ENCODE measurements around the gene OR10Z1. TPM values are rescaled to one million over a fixed set of nuclear protein-coding genes. Genes with fewer than 3 reads are reported as not detected.

The OR10Z1 gene
- total RNA-seq, result not detected in 2 replicates

GRCh38 chr1:158604968-158605367, at the start of gene OR10Z1:
OR10Z1 (plus strand) TSS chr1:158605268; CDS start chr1:158606439, 1,171 bp downstream.
- intact Hi-C loops (cut with micrococcal nuclease), result no loop called here

GRCh38 chr1:158559696-158560095, 45.4 kb upstream of the OR10Z1 start:
- intact Hi-C loops (cut with micrococcal nuclease), result no loop called here

GRCh38 chr1:158563853-158564252, 41.2 kb upstream of the OR10Z1 start:
- intact Hi-C loops (cut with micrococcal nuclease), result no loop called here

GRCh38 chr1:158564608-158565007, 40.5 kb upstream of the OR10Z1 start:
- intact Hi-C loops (cut with micrococcal nuclease), result no loop called here

- intact Hi-C loops (cut with micrococcal nuclease), result no loop called here
Measured at GRCh38 chr1:158570480-158570879, 34.6 kb upstream of the OR10Z1 start, which contains the start of gene OR6P1. OR6P1 (minus strand) TSS chr1:158570580; CDS start chr1:158563604, 6,976 bp downstream.

- intact Hi-C loops (cut with micrococcal nuclease), result no loop called here
Measured at GRCh38 chr1:158572226-158572625, 32.8 kb upstream of the OR10Z1 start.

- intact Hi-C loops (cut with micrococcal nuclease), result no loop called here
Measured at GRCh38 chr1:158577561-158577960, 27.5 kb upstream of the OR10Z1 start.

GRCh38 chr1:158579733-158580132, 25.3 kb upstream of the OR10Z1 start, which contains the start of gene OR10X1:
OR10X1 (minus strand) TSS chr1:158579899; CDS start chr1:158579899, 0 bp downstream.
- intact Hi-C loops (cut with micrococcal nuclease), result no loop called here

- intact Hi-C loops (cut with micrococcal nuclease), result no loop called here
Measured at GRCh38 chr1:158583962-158584361, 21.1 kb upstream of the OR10Z1 start.

- intact Hi-C loops (cut with micrococcal nuclease), result no loop called here
Measured at GRCh38 chr1:158586942-158587341, 18.1 kb upstream of the OR10Z1 start.

GRCh38 chr1:158600735-158601134, 4.3 kb upstream of the OR10Z1 start:
- intact Hi-C loops (cut with micrococcal nuclease), result no loop called here

- intact Hi-C loops (cut with micrococcal nuclease), result no loop called here
Measured at GRCh38 chr1:158607296-158607695, 2.2 kb downstream of the OR10Z1 start.

GRCh38 chr1:158611916-158612315, 6.8 kb downstream of the OR10Z1 start:
- intact Hi-C loops (cut with micrococcal nuclease), result no loop called here

GRCh38 chr1:158613764-158614163, 8.7 kb downstream of the OR10Z1 start:
- intact Hi-C loops (cut with micrococcal nuclease), result no loop called here

- intact Hi-C loops (cut with micrococcal nuclease), result no loop called here
Measured at GRCh38 chr1:158638146-158638545, 33.1 kb downstream of the OR10Z1 start.

GRCh38 chr1:158638904-158639303, 33.8 kb downstream of the OR10Z1 start:
- intact Hi-C loops (cut with micrococcal nuclease), result no loop called here

- intact Hi-C loops (cut with micrococcal nuclease), result no loop called here
Measured at GRCh38 chr1:158644449-158644848, 39.4 kb downstream of the OR10Z1 start.

GRCh38 chr1:158646465-158646864, 41.4 kb downstream of the OR10Z1 start:
- intact Hi-C loops (cut with micrococcal nuclease), result loop anchor here (2.0 to 5.0 kb wide), 3 partner anchors 284 to 426 kb away; partner anchors contain the start of gene PYHIN1

GRCh38 chr1:158649052-158649451, 44.0 kb downstream of the OR10Z1 start:
- intact Hi-C loops (cut with micrococcal nuclease), result loop anchor here (5.0 kb wide), 2 partner anchors 348 to 423 kb away; no protein-coding TSS in a partner anchor

- intact Hi-C loops (cut with micrococcal nuclease), result loop anchor here (10.0 kb wide), 1 partner anchor 408 kb away; no protein-coding TSS in a partner anchor
Measured at GRCh38 chr1:158652721-158653334, 47.8 kb downstream of the OR10Z1 start.

GRCh38 chr1:158654086-158654485, 49.0 kb downstream of the OR10Z1 start:
- intact Hi-C loops (cut with micrococcal nuclease), result loop anchor here (10.0 kb wide), 1 partner anchor 409 kb away; no protein-coding TSS in a partner anchor

GRCh38 chr1:158654571-158654970, 49.5 kb downstream of the OR10Z1 start:
- intact Hi-C loops (cut with micrococcal nuclease), result loop anchor here (10.0 kb wide), 1 partner anchor 410 kb away; no protein-coding TSS in a partner anchor
